SK-N-SH (cell line): Measurements from ENCODE around the gene NCAN. TPM values are rescaled to one million over a fixed set of nuclear protein-coding genes. Genes with fewer than 3 reads are reported as not detected.

ENCODE experiments used
- ELF1 ChIP-seq: IDR thresholded peaks from 2 replicates; pipeline ENCODE4 v1.4.0; 2012
- FOXM1 ChIP-seq: IDR thresholded peaks from 2 replicates; pipeline ENCODE4 v1.4.0; 2012; ENCODE audit warnings: low read depth, mild to moderate bottlenecking
- SIN3A ChIP-seq: IDR thresholded peaks from 2 replicates; pipeline ENCODE4 v1.6.1; 2012; ENCODE audit warnings: low read depth, mild to moderate bottlenecking, low read length, moderate library complexity, borderline replicate concordance
- SMC3 ChIP-seq: IDR thresholded peaks from 2 replicates; pipeline ENCODE4 v1.6.1; 2012; ENCODE audit warnings: low read depth, low read length, improper control_type of control experiment
- polyA plus RNA-seq, 3 experiments: library from polyadenylated mRNA; depleted of rRNA; stranded (reverse); fragments of >200 nt; gene quantifications; 2 replicates each; pipeline ENCODE4 v1.2.3, GENCODE V29; 2012
- small RNA-seq, 7 experiments: library from RNA; depleted of rRNA; stranded (forward); fragments of <200 nt; gene quantifications; one replicate each; pipeline ENCODE3, GENCODE V24; 2012
- TF ChIP-seq, protein P1 (sequence below): IDR thresholded peaks from 2 replicates; pipeline ENCODE4 v1.6.1; 2012; ENCODE audit warnings: mild to moderate bottlenecking, low read depth, low read length, moderate library complexity
- TF ChIP-seq, protein P2 (sequence below): fragments of 150-350 bp; IDR thresholded peaks from 2 replicates; pipeline ENCODE4 v1.6.1; 2017; ENCODE audit warnings: antibody characterized with exemption, low read length, low read depth, borderline replicate concordance

The NCAN gene
- polyA plus RNA-seq, 1 of the 3 experiments (the other 2 are of a cell fraction): 0.03 TPM

DNA sequence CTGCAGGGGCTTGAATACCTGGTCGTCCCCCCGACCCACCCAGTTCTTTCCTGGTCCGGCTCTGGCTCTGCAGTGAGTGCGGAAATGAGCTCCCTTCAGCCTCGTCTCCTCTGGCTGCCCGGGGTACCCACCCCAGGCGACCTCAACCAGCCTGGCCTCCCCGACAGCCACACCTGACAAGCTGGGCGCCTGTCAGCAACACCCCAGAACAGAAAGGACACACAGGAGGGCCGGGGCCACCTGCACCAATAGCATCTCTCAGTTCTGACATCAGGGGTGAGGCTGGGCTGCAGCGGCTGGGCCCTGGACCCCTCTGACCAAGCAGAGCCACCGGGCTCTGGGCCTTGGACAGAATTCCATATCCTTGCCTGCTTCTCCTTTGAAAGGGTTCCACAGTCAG is 88.9 kb downstream of the NCAN start (continued):
- TF ChIP-seq, protein P1, sequence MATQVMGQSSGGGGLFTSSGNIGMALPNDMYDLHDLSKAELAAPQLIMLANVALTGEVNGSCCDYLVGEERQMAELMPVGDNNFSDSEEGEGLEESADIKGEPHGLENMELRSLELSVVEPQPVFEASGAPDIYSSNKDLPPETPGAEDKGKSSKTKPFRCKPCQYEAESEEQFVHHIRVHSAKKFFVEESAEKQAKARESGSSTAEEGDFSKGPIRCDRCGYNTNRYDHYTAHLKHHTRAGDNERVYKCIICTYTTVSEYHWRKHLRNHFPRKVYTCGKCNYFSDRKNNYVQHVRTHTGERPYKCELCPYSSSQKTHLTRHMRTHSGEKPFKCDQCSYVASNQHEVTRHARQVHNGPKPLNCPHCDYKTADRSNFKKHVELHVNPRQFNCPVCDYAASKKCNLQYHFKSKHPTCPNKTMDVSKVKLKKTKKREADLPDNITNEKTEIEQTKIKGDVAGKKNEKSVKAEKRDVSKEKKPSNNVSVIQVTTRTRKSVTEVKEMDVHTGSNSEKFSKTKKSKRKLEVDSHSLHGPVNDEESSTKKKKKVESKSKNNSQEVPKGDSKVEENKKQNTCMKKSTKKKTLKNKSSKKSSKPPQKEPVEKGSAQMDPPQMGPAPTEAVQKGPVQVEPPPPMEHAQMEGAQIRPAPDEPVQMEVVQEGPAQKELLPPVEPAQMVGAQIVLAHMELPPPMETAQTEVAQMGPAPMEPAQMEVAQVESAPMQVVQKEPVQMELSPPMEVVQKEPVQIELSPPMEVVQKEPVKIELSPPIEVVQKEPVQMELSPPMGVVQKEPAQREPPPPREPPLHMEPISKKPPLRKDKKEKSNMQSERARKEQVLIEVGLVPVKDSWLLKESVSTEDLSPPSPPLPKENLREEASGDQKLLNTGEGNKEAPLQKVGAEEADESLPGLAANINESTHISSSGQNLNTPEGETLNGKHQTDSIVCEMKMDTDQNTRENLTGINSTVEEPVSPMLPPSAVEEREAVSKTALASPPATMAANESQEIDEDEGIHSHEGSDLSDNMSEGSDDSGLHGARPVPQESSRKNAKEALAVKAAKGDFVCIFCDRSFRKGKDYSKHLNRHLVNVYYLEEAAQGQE: no peak
- no peak for TF ChIP-seq SIN3A
- TF ChIP-seq FOXM1: no peak
- TF ChIP-seq ELF1: no peak
- TF ChIP-seq, protein P2, sequence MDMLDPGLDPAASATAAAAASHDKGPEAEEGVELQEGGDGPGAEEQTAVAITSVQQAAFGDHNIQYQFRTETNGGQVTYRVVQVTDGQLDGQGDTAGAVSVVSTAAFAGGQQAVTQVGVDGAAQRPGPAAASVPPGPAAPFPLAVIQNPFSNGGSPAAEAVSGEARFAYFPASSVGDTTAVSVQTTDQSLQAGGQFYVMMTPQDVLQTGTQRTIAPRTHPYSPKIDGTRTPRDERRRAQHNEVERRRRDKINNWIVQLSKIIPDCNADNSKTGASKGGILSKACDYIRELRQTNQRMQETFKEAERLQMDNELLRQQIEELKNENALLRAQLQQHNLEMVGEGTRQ: no peak
- no peak for TF ChIP-seq SMC3
- TF ChIP-seq, all 33 proteins: peak for 0

Small RNA genes lying within 50 kb of the gene (small RNA-seq; reads per million reads assigned to genes)
- 0 reads per million in 7 experiments for gene RNU6-1028P

Other genes starting within 250 kb of the NCAN start
- 56.3 and 74.9 TPM in 2 replicates for gene SUGP2, start 178.4 kb upstream of the NCAN start, polyA plus RNA-seq (2012; rRNA removed)
- 32.2 and 34.7 TPM in 2 replicates for gene ARMC6, start 178.4 kb upstream of the NCAN start, polyA plus RNA-seq (2012; rRNA removed)
- 4.3 and 6.1 TPM in 2 replicates for gene SLC25A42, start 148.0 kb upstream of the NCAN start, polyA plus RNA-seq (2012; rRNA removed)
- 37.8 and 39.3 TPM in 2 replicates for gene TMEM161A, start 73.5 kb upstream of the NCAN start, polyA plus RNA-seq (2012; rRNA removed)
- gene MEF2B, start 41.7 kb upstream of the NCAN start, polyA plus RNA-seq (2012; rRNA removed): 1.0 and 1.1 TPM in 2 replicates
- gene BORCS8, start 19.8 kb upstream of the NCAN start, polyA plus RNA-seq (2012; rRNA removed): 33.7 and 36.4 TPM in 2 replicates
- gene RFXANK, start 19.7 kb upstream of the NCAN start, polyA plus RNA-seq (2012; rRNA removed): 98.2 and 117 TPM in 2 replicates
- gene NR2C2AP, start 8.5 kb upstream of the NCAN start, polyA plus RNA-seq (2012; rRNA removed): 21.2 and 21.9 TPM in 2 replicates
- gene TM6SF2, start 61.3 kb downstream of the NCAN start, polyA plus RNA-seq (2012; rRNA removed): 1.4 and 1.8 TPM in 2 replicates
- gene SUGP1, start 108.6 kb downstream of the NCAN start, polyA plus RNA-seq (2012; rRNA removed): 35.1 and 43.2 TPM in 2 replicates
- 17.6 and 19.4 TPM in 2 replicates for gene MAU2, start 108.9 kb downstream of the NCAN start, polyA plus RNA-seq (2012; rRNA removed)
- 28.0 and 36.6 TPM in 2 replicates for gene GATAD2A, start 193.7 kb downstream of the NCAN start, polyA plus RNA-seq (2012; rRNA removed)